SK-N-SH treated with all-trans-retinoic acid at 6 μM for 48 hours (cell line): ENCODE data around the gene ADI1.
"Not testable (repeated sequence)": the region's sequence is repeated elsewhere in the genome, so short reads cannot be mapped to it uniquely, and the experiment has no call there.

Experiments used
- ARNTL ChIP-seq: fragments of 450-650 bp; formaldehyde crosslinking; IDR thresholded peaks from 2 replicates; pipeline ENCODE4 v1.5.0; 2020; ENCODE audit warnings: low read depth, mild to moderate bottlenecking, moderate library complexity, borderline replicate concordance
- PATZ1 ChIP-seq: fragments of 250-450 bp; sonication (Bioruptor Pico); IDR thresholded peaks from 2 replicates; pipeline ENCODE4 v1.8.0; 2020; ENCODE audit warnings: mild to moderate bottlenecking, moderate library complexity, borderline replicate concordance
- RARB ChIP-seq: fragments of 250-450 bp; sonication (Bioruptor Pico); IDR thresholded peaks from 2 replicates; pipeline ENCODE4 v1.8.0; 2021; ENCODE audit warnings: mild to moderate bottlenecking, moderate library complexity
- SNAI2 ChIP-seq: fragments of 250-450 bp; sonication (Bioruptor Pico); IDR thresholded peaks from 2 replicates; pipeline ENCODE4 v1.5.0; 2020; ENCODE audit warnings: mild to moderate bottlenecking, moderate library complexity
- TOX ChIP-seq: fragments of 250-450 bp; sonication (Bioruptor Pico); IDR thresholded peaks from 2 replicates; pipeline ENCODE4 v1.8.0; 2021; ENCODE audit warnings: mild to moderate bottlenecking, moderate library complexity, borderline replicate concordance
- TSHZ2 ChIP-seq: fragments of 250-450 bp; sonication (Bioruptor Pico); IDR thresholded peaks from 2 replicates; pipeline ENCODE4 v1.5.0; 2020; ENCODE audit warnings: mild to moderate bottlenecking, moderate library complexity
- ZC3H10 ChIP-seq: fragments of 250-450 bp; sonication (Bioruptor Pico); IDR thresholded peaks from 2 replicates; pipeline ENCODE4 v1.5.1; 2021; ENCODE audit warnings: mild to moderate bottlenecking, moderate library complexity
- ZFP30 ChIP-seq: fragments of 450-650 bp; formaldehyde crosslinking; IDR thresholded peaks from 2 replicates; pipeline ENCODE4 v1.5.0; 2022; ENCODE audit warnings: mild to moderate bottlenecking, moderate library complexity
- ZNF8 ChIP-seq: fragments of 450-650 bp; formaldehyde crosslinking; IDR thresholded peaks from 2 replicates; pipeline ENCODE4 v1.5.0; 2020; ENCODE audit warnings: mild to moderate bottlenecking, moderate library complexity

GRCh38 chr2:3448441-3448911 lies 70.9 kb downstream of the ADI1 start:
- TF ChIP-seq TSHZ2 (CRISPR knock-in tag); ZC3H10 (CRISPR knock-in tag); ZFP30; TOX (CRISPR knock-in tag); SNAI2 (CRISPR knock-in tag); PATZ1; ZNF8 (CRISPR knock-in tag); RARB; ARNTL (CRISPR knock-in tag): not testable (repeated sequence)
